HG03095 (cell line): ENCODE results near the gene TEFM.
"Not testable (repeated sequence)": the region's sequence is repeated elsewhere in the genome, so short reads cannot be mapped to it uniquely, and the experiment has no call there.

ENCODE experiments used
- ATAC-seq: cut with Tn5 transposase; IDR thresholded peaks from one replicate; pipeline ENCODE4 v1.9.1; 2021; ENCODE audit warnings: moderate library complexity; ENCODE audit not compliant: unreplicated experiment

TEFM gene

GRCh38 chr17:30921544-30922196 is 15.6 kb upstream of the TEFM start, which contains the start of gene ADAP2:
Gene ADAP2, plus strand, starts transcription at chr17:30921945. Its CDS starts 70 bp downstream, at chr17:30922015.
- no peak for ATAC-seq

GRCh38 chr17:30920683-30921543 is 14.9 kb upstream of the TEFM start:
- no peak for ATAC-seq

- ATAC-seq = no peak
Observed at GRCh38 chr17:30920282-30920681, 14.2 kb upstream of the TEFM start.

- ATAC-seq = no peak
Observed at GRCh38 chr17:30917050-30917449, 11.0 kb upstream of the TEFM start.

GRCh38 chr17:30915833-30916611 is 10.0 kb upstream of the TEFM start:
- ATAC-seq = no peak

- no peak for ATAC-seq
Observed at GRCh38 chr17:30913955-30914354, 7.9 kb upstream of the TEFM start.

GRCh38 chr17:30910151-30910550 is 4.1 kb upstream of the TEFM start:
- not testable (repeated sequence) for ATAC-seq

GRCh38 chr17:30908717-30909420 is 2.8 kb upstream of the TEFM start:
- ATAC-seq = no peak

GRCh38 chr17:30905742-30906100 is 317 bp downstream of the TEFM start:
- ATAC-seq = peak; percentile 15

GRCh38 chr17:30897311-30897710 is 8.7 kb downstream of the TEFM start:
- no peak for ATAC-seq

- ATAC-seq = no peak
Observed at GRCh38 chr17:30894236-30894635, 11.8 kb downstream of the TEFM start.

- no peak for ATAC-seq
Observed at GRCh38 chr17:30886187-30886586, 19.9 kb downstream of the TEFM start.

- ATAC-seq = no peak
Observed at GRCh38 chr17:30869005-30869404, 37.0 kb downstream of the TEFM start.

- ATAC-seq = no peak
Observed at GRCh38 chr17:30864636-30865035, 41.4 kb downstream of the TEFM start.

GRCh38 chr17:30858556-30859250 is 47.3 kb downstream of the TEFM start:
- ATAC-seq = no peak

- ATAC-seq = no peak
Observed at GRCh38 chr17:30854146-30854545, 51.9 kb downstream of the TEFM start.
